Measurements from ENCODE around the gene HOXB2. TPM values are rescaled to one million over a fixed set of nuclear protein-coding genes. Genes with fewer than 3 reads are reported as not detected.

HOXB2 gene
- total and polyA plus RNA-seq, 2 of the 8 experiments (the other 6 are each of a cell fraction or from before 2014, with no cell fraction given), result not detected

DNA sequence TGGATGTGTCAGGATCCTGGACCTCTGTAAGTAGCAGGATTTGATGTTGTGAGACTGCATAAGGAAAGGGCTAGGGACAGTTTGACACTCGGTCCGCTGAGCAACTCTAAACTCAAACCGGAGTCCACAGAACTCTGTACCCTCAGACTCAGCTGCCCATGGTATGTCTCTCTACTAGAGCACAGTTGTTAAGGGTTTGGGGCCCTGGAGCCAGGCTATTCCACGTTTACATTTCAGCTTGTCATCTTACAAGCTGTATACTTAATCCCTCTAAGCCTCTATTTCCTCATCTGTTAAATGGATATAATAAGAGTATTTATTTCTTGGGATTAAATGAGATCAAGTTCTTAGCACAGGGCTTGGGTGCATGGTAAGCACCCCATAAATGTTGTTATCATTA, 42.0 kb downstream of the HOXB2 start:
- no peak overlapping the region for H2BK12ac ChIP-seq (ENCODE audit: low read depth, low read length)
- H3K27ac ChIP-seq (ENCODE audit: low read depth, low read length), result no peak overlapping the region

More for the DNA sequence above, 42.0 kb downstream of the HOXB2 start:
- no peak overlapping the region for H4K91ac ChIP-seq (replicated peaks; ENCODE audit: insufficient read length, low read length)
- H3K23ac ChIP-seq (ENCODE audit: insufficient read length), result no peak overlapping the region
- H2BK5ac ChIP-seq (ENCODE audit: low read depth, low read length), result no peak overlapping the region
- no peak overlapping the region for H2BK15ac ChIP-seq (ENCODE audit: low read length)
- H3K56ac ChIP-seq (replicated peaks; ENCODE audit: insufficient read length, low read depth, low read length), result no peak overlapping the region
- no peak for TF ChIP-seq SIN3A (conservative IDR thresholded peaks at IDR 0.05 in 1 of 2, IDR thresholded peaks at IDR 0.05 in 1 of 2; ENCODE audit: low read depth in 1 of 2, low read length in 2 of 2)
- TF ChIP-seq CBX5 (IDR thresholded peaks at IDR 0.05; ENCODE audit: low read depth, low read length), result no peak
- no peak for TF ChIP-seq NANOG (IDR thresholded peaks at IDR 0.05; ENCODE audit: insufficient read depth, low read depth, low read length, poor library complexity, severe bottlenecking)
- TF ChIP-seq SP2 (IDR thresholded peaks at IDR 0.05; ENCODE audit: low read length), result no peak
- TF ChIP-seq SRF (IDR thresholded peaks at IDR 0.05; ENCODE audit: low read depth, low read length), result no peak
- no peak overlapping the region for H2AK5ac ChIP-seq (ENCODE audit: low read depth, low read length)
- no peak overlapping the region for H3K4ac ChIP-seq (replicated peaks; ENCODE audit: insufficient read length, low read depth, low read length)
- no peak for DNase-seq (ENCODE audit: low read depth in 1 of 2, low spot score in 2 of 2)
- no peaks in the 10 kb centered on the region for H3K79me2 ChIP-seq (ENCODE audit: control insufficient read depth in 1 of 2, insufficient read depth in 2 of 2, low read length in 2 of 2)
- H3K4me3 ChIP-seq (ENCODE audit: extremely low read depth in 1 of 4, insufficient read depth in 2 of 4, low read depth in 3 of 4, low read length in 4 of 4), result no peak overlapping the region
- no peaks in the 10 kb centered on the region for H3K36me3 ChIP-seq (ENCODE audit: control insufficient read depth in 2 of 4, insufficient read depth in 4 of 4, low read length in 3 of 4)
- POLR2A ChIA-PET (ENCODE audit: partially characterized antibody), result no interaction called here
- H3K4me1 ChIP-seq (replicated peaks in 1 of 4; ENCODE audit: control insufficient read depth in 3 of 4, insufficient read depth in 4 of 4, low read length in 3 of 4), result peaks cover 0 to 4% (median 2%) of the 10 kb centered on the region in 4 experiments; a peak in 4 of 7 replicates
- H4K8ac ChIP-seq (ENCODE audit: extremely low read depth, insufficient read depth, low read length), result no peak overlapping the region
- no peaks in the 10 kb centered on the region for H3K23me2 ChIP-seq (ENCODE audit: low read depth, low read length)
- no peak overlapping the region for H3K4me2 ChIP-seq (ENCODE audit: insufficient read depth in 1 of 2, low read depth in 2 of 2, low read length in 2 of 2)
- CTCF ChIA-PET (ENCODE audit: partially characterized antibody), result interaction anchor here (1.1 to 5.0 kb wide), 6 partner anchors 11 to 84 kb away, joined by 4 to 34 read pairs (median 7); partner anchors contain the start of gene HOXB1
- H4K20me1 ChIP-seq (replicated peaks in 1 of 2; ENCODE audit: control insufficient read depth in 1 of 2, insufficient read depth in 2 of 2, low read length in 2 of 2), result no peaks in the 10 kb centered on the region
- no peak overlapping the region for H4K5ac ChIP-seq (ENCODE audit: insufficient read length, low read depth, low read length)
- H3K79me1 ChIP-seq (ENCODE audit: low read depth, low read length), result no peaks in the 10 kb centered on the region
- H2AFZ ChIP-seq (ENCODE audit: low read length), result no peak overlapping the region
- peaks cover 0 to 17% (median 13%) of the 10 kb centered on the region in 4 experiments; a peak in 5 of 7 replicates for H3K27me3 ChIP-seq (replicated peaks in 1 of 4; ENCODE audit: control insufficient read depth in 3 of 4, extremely low read depth in 1 of 4, insufficient read depth in 3 of 4, low read length in 3 of 4)
- no peak overlapping the region for H3K14ac ChIP-seq (ENCODE audit: insufficient read length)
- no peak overlapping the region for H3K9ac ChIP-seq (replicated peaks in 1 of 4; ENCODE audit: extremely low read depth in 1 of 4, low read depth in 3 of 4, low read length in 3 of 4)
- WGBS, 2 experiments (ENCODE audit: extremely low coverage in 1 of 2, insufficient coverage in 1 of 2, insufficient read length in 1 of 2, insufficient replicate concordance in 2 of 2, low coverage in 1 of 2, low lambda C conversion rate in 2 of 2, missing lambda C conversion rate in 1 of 2), result 93% methylated on average over 4 of the region's 4 CpGs; no CpG with 5 or more reads in 1 of the 2 experiments
- no peak overlapping the region for H2BK120ac ChIP-seq (replicated peaks; ENCODE audit: low read depth, low read length)
- FAIRE-seq, result no peak
- H3K18ac ChIP-seq (ENCODE audit: extremely low read depth, low read length), result no peak overlapping the region
- no peaks in the 10 kb centered on the region for H3K9me3 ChIP-seq (ENCODE audit: insufficient read depth in 2 of 2, low read depth in 1 of 2, low read length in 1 of 2)
- no peak overlapping the region for H2BK20ac ChIP-seq (ENCODE audit: low read length)
